Endodermal cell (in vitro differentiated cells): Measurements from ENCODE around the gene ZNRF3. TPM values are rescaled to one million over a fixed set of nuclear protein-coding genes. Genes with fewer than 3 reads are reported as not detected.

Source experiments
- DNase-seq: peaks from one replicate; pipeline ENCODE4 v3.0.0-alpha.2; 2017
- H3K27ac ChIP-seq: 2 replicates; pipeline ENCODE4 v1.5.1; 2013; ENCODE audit warnings: mild to moderate bottlenecking, low read depth, low read length, moderate library complexity
- H3K27me3 ChIP-seq: 2 replicates; pipeline ENCODE4 v1.6.1; 2013; ENCODE audit warnings: mild to moderate bottlenecking, low read length, moderate library complexity; ENCODE audit not compliant: insufficient read depth, control insufficient read depth, poor library complexity, severe bottlenecking
- H3K36me3 ChIP-seq: 2 replicates; pipeline ENCODE4 v1.7.0; 2013; ENCODE audit warnings: mild to moderate bottlenecking, low read length, moderate library complexity; ENCODE audit not compliant: control insufficient read depth, insufficient read depth
- H3K4me1 ChIP-seq: one replicate; pipeline ENCODE4 v1.7.0; 2013; ENCODE audit warnings: low read length; ENCODE audit not compliant: control insufficient read depth, insufficient read depth
- H3K4me3 ChIP-seq: 2 replicates; pipeline ENCODE4 v1.5.1; 2013; ENCODE audit warnings: mild to moderate bottlenecking, low read length, moderate library complexity
- H3K9ac ChIP-seq: 2 replicates; pipeline ENCODE4 v1.6.1; 2013; ENCODE audit warnings: mild to moderate bottlenecking, low read length, moderate library complexity; ENCODE audit not compliant: poor library complexity, severe bottlenecking; ENCODE audit errors: extremely low read depth
- H3K9me3 ChIP-seq: 2 replicates; pipeline ENCODE4 v1.6.1; 2013; ENCODE audit warnings: mild to moderate bottlenecking, low read length, moderate library complexity; ENCODE audit not compliant: control insufficient read depth
- H3K27ac Mint-ChIP-seq: 2 replicates; pipeline ENCODE4 v1.8.0; 2020; ENCODE audit warnings: mixed read lengths
- H3K27me3 Mint-ChIP-seq: 2 replicates; pipeline ENCODE4 v1.8.0; 2021; ENCODE audit warnings: mild to moderate bottlenecking, mixed read lengths; ENCODE audit not compliant: insufficient read depth
- H3K36me3 Mint-ChIP-seq: 2 replicates; pipeline ENCODE4 v1.8.0; 2020; ENCODE audit warnings: low read depth, mixed read lengths
- H3K4me1 Mint-ChIP-seq: 2 replicates; pipeline ENCODE4 v1.8.0; 2020; ENCODE audit warnings: mixed read lengths
- H3K4me3 Mint-ChIP-seq: 2 replicates; pipeline ENCODE4 v1.8.0; 2020; ENCODE audit warnings: mild to moderate bottlenecking, moderate library complexity, mixed read lengths
- H3K9me3 Mint-ChIP-seq: 2 replicates; pipeline ENCODE4 v1.8.0; 2020; ENCODE audit warnings: mild to moderate bottlenecking, mixed read lengths
- WGBS, 2 experiments: methylation state at CpG; one replicate each; pipeline versions ENCODE4 v1.1.5 to v1.1.7; 2013; ENCODE audit warnings: missing lambda C conversion rate in 2 of 2, mixed read lengths in 1 of 2; ENCODE audit not compliant: insufficient coverage in 1 of 2, insufficient read length in 1 of 2; 5-methylcytosine and 5-hydroxymethylcytosine counted together
- total RNA-seq, 2 donors: library from RNA; stranded (reverse); fragmentation: NEBNext Ultra II Directional in 1 of 2; extraction: Animal tissue kit (Norgen Biotek cat#: 25700) in 1 of 2; gene quantifications; 2 replicates in 1 of 2; 3 replicates in 1 of 2; pipeline ENCODE4 v1.2.1, GENCODE V29; 2021
- TF ChIP-seq, protein P1 (sequence below): fragments of 200-600 bp; sonication (generic); conservative IDR thresholded peaks from 2 replicates; pipeline ENCODE4 v1.5.0; 2021; ENCODE audit warnings: antibody characterized with exemption, mild to moderate bottlenecking

Gene ZNRF3
- total RNA-seq, 2 donors from 2014 or later: 15.8 to 19.8 TPM

DNA sequence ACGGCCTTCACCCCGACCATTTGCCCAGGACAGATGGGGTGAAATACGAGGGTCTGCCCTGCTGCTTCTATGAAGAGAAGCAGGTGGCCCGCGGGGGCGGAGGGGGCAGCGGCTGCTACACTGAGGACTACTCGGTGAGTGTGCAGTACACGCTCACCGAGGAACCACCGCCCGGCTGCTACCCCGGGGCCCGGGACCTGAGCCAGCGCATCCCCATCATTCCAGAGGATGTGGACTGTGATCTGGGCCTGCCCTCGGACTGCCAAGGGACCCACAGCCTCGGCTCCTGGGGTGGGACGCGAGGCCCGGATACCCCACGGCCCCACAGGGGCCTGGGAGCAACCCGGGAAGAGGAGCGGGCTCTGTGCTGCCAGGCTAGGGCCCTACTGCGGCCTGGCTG lies 167.1 kb downstream of the ZNRF3 start:
- Mint-ChIP-seq H3K4me1 (peaks cover 20% of the 10 kb centered on the region), H3K4me3 (no peak overlapping the region), H3K9me3 (no peaks in the 10 kb centered on the region), H3K27me3 (no peaks in the 10 kb centered on the region), H3K27ac (no peak overlapping the region), H3K36me3 (peaks cover 33% of the 10 kb centered on the region)
- DNase-seq: no peak
- 96% methylated on average over 15 to 24 of the region's 24 CpGs for WGBS, 2 experiments
- peaks cover 34% of the 10 kb centered on the region for H3K36me3 ChIP-seq
- no peak overlapping the region for H3K27ac ChIP-seq
- no peaks in the 10 kb centered on the region for H3K27me3 ChIP-seq
- H3K4me1 ChIP-seq: peaks cover 6% of the 10 kb centered on the region
- H3K4me3 ChIP-seq: no peak overlapping the region
- TF ChIP-seq, protein P1, sequence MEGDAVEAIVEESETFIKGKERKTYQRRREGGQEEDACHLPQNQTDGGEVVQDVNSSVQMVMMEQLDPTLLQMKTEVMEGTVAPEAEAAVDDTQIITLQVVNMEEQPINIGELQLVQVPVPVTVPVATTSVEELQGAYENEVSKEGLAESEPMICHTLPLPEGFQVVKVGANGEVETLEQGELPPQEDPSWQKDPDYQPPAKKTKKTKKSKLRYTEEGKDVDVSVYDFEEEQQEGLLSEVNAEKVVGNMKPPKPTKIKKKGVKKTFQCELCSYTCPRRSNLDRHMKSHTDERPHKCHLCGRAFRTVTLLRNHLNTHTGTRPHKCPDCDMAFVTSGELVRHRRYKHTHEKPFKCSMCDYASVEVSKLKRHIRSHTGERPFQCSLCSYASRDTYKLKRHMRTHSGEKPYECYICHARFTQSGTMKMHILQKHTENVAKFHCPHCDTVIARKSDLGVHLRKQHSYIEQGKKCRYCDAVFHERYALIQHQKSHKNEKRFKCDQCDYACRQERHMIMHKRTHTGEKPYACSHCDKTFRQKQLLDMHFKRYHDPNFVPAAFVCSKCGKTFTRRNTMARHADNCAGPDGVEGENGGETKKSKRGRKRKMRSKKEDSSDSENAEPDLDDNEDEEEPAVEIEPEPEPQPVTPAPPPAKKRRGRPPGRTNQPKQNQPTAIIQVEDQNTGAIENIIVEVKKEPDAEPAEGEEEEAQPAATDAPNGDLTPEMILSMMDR: no peak
- no peak overlapping the region for H3K9ac ChIP-seq
- no peaks in the 10 kb centered on the region for H3K9me3 ChIP-seq

DNA sequence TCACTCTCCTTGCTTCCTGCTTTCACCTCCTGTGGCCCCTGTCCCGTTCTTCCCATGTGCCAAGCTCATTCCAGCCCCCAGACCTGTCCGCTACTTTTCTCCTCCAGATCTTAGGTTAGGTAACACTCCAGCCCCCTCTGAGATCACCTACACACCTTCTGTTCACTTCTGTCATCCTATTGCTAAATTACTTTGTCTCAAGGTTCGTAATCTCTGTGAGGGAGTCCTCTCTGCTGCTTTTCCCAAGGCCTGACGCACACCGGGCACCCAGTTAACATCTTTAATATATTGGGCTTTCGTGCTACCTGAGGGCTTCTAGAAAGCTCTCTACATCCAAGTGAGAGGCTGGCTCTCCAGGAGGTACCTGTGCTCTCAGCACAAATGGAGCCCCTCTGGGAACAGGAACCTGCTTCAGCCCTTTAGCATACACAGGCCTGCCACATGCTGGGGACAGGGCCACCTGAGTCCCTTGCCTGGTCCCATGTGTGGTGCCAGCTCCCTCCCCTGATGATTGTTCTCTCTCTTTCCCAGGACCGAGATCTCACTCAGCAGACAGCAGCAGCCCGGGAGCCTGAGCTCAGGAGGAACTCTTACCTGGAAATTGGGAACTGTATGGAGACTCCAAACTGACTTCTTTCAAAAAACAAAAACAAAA lies 169.8 kb downstream of the ZNRF3 start:
- no peaks in the 10 kb centered on the region for H3K27me3 ChIP-seq

DNA sequence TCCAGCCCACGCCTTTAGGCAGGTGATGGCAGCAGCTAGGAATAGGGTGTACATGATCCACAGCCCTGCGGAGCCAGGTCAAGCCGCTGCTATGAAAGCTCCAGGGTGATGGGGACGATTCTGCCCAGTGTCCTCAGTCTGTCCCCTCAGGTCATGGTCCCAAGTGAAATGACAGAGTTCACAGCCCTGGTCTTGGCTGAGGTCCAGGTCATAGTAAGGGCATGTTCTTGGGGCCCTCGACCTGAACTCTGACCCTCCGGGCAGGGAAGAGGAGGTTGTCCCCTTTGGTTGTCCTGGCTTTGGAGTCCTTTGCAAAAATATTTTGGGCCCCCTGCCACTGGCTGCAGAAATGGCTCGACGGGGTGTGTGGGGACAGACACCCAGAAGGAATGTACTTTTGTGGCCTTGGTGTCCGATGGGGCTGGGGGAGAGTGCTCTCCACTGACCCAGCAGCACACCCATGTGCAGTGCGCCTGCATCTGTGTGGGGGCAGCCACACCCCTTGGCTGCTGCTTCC lies 170.9 kb downstream of the ZNRF3 start:
- Mint-ChIP-seq H3K27ac (no peak overlapping the region), H3K27me3 (no peaks in the 10 kb centered on the region), H3K9me3 (no peaks in the 10 kb centered on the region), H3K4me1 (peaks cover 34% of the 10 kb centered on the region), H3K36me3 (peaks cover 7% of the 10 kb centered on the region), H3K4me3 (no peak overlapping the region)
- H3K4me1 ChIP-seq: peaks cover 11% of the 10 kb centered on the region
- no peaks in the 10 kb centered on the region for H3K9me3 ChIP-seq
- TF ChIP-seq, protein P1: no peak
- H3K9ac ChIP-seq: no peak overlapping the region
- DNase-seq: no peak
- no peak overlapping the region for H3K4me3 ChIP-seq
- H3K36me3 ChIP-seq: peaks cover 4% of the 10 kb centered on the region
- WGBS, 2 experiments: 90 to 92% methylated on average over 9 to 10 of the region's 10 CpGs
- H3K27me3 ChIP-seq: no peaks in the 10 kb centered on the region
- no peak overlapping the region for H3K27ac ChIP-seq

More for the DNA sequence above, 169.8 kb downstream of the ZNRF3 start:
- H3K4me1 Mint-ChIP-seq: peaks cover 25% of the 10 kb centered on the region
- Histone ChIP-seq H3K4me1 (peaks cover 6% of the 10 kb centered on the region), H3K36me3 (peaks cover 8% of the 10 kb centered on the region), H3K4me3 (no peak overlapping the region), H3K9ac (no peak overlapping the region), H3K27ac (no peak overlapping the region), H3K9me3 (no peaks in the 10 kb centered on the region)
- TF ChIP-seq, protein P1: no peak
- H3K9me3 Mint-ChIP-seq: no peaks in the 10 kb centered on the region
- H3K36me3 Mint-ChIP-seq: peaks cover 15% of the 10 kb centered on the region
- WGBS, 2 experiments: 89 to 94% methylated on average over 6 to 8 of the region's 8 CpGs
- no peak for DNase-seq
- H3K27ac Mint-ChIP-seq: peak overlapping the region; percentile 26
- H3K27me3 Mint-ChIP-seq: no peaks in the 10 kb centered on the region
- H3K4me3 Mint-ChIP-seq: no peak overlapping the region
